ENCODE results near the gene OMP. TPM values are rescaled to one million over a fixed set of nuclear protein-coding genes. Genes with fewer than 3 reads are reported as not detected.

OMP gene
- total RNA-seq, 1 donor from 2014 or later = 1.3 TPM

- no peak for TF ChIP-seq CTCF (IDR thresholded peaks at IDR 0.05; ENCODE audit: insufficient read depth, low read depth, low read length)
- TF ChIP-seq EZH2 (IDR thresholded peaks at IDR 0.05; ENCODE audit: insufficient read depth, low read length) = no peak
- no peak overlapping the region for H3K4me2 ChIP-seq (ENCODE audit: low read length)
- H3K4me1 Mint-ChIP-seq (ENCODE audit: low read depth, unreplicated experiment) = peaks cover 1% of the 10 kb centered on the region
- H3K27me3 ChIP-seq (ENCODE audit: insufficient read depth, low read length) = peaks cover 7% of the 10 kb centered on the region
- no peak overlapping the region for H3K27ac ChIP-seq (ENCODE audit: low read depth, low read length)
- H3K79me2 ChIP-seq (ENCODE audit: insufficient read depth, low read length) = no peaks in the 10 kb centered on the region
- H3K4me3 ChIP-seq (ENCODE audit: insufficient read depth, low read depth, low read length) = no peak overlapping the region
- H3K4me1 ChIP-seq (ENCODE audit: insufficient read depth, low read length) = peaks cover 16% of the 10 kb centered on the region
- no peaks in the 10 kb centered on the region for H3K36me3 ChIP-seq (ENCODE audit: insufficient read depth, low read length)
- H3K27me3 Mint-ChIP-seq (ENCODE audit: low read depth, unreplicated experiment) = no peaks in the 10 kb centered on the region
- no peak overlapping the region for H2AFZ ChIP-seq (ENCODE audit: low read depth, low read length)
- H3K36me3 Mint-ChIP-seq (ENCODE audit: low read depth, unreplicated experiment) = no peaks in the 10 kb centered on the region
- no peak overlapping the region for H3K4me3 Mint-ChIP-seq (ENCODE audit: unreplicated experiment)
- no peaks in the 10 kb centered on the region for H3K9me3 Mint-ChIP-seq (ENCODE audit: unreplicated experiment)
- no peak overlapping the region for H3K9ac ChIP-seq (ENCODE audit: low read length)
- no peak overlapping the region for H3K27ac Mint-ChIP-seq (ENCODE audit: unreplicated experiment)
- no peaks in the 10 kb centered on the region for H4K20me1 ChIP-seq (ENCODE audit: insufficient read depth, low read length)
- FAIRE-seq (no peak), DNase-seq (ENCODE audit: low read depth) (no peak)
- H3K9me3 ChIP-seq (ENCODE audit: insufficient read depth, low read depth, low read length) = no peaks in the 10 kb centered on the region
These were observed 34.3 kb downstream of the OMP start for GRCh38 chr11:77136784-77137420.

- no peak overlapping the region for H3K27ac ChIP-seq (ENCODE audit: low read depth, low read length)
- no peak overlapping the region for H3K4me3 ChIP-seq (ENCODE audit: insufficient read depth, low read depth, low read length)
- Mint-ChIP-seq H3K4me3 (ENCODE audit: unreplicated experiment) (no peak overlapping the region), H3K36me3 (ENCODE audit: low read depth, unreplicated experiment) (no peaks in the 10 kb centered on the region), H3K27me3 (ENCODE audit: low read depth, unreplicated experiment) (no peaks in the 10 kb centered on the region), H3K4me1 (ENCODE audit: low read depth, unreplicated experiment) (peaks cover 1% of the 10 kb centered on the region), H3K9me3 (ENCODE audit: unreplicated experiment) (no peaks in the 10 kb centered on the region), H3K27ac (ENCODE audit: unreplicated experiment) (no peak overlapping the region)
- no peaks in the 10 kb centered on the region for H3K79me2 ChIP-seq (ENCODE audit: insufficient read depth, low read length)
- TF ChIP-seq CTCF (IDR thresholded peaks at IDR 0.05; ENCODE audit: insufficient read depth, low read depth, low read length) = no peak
- TF ChIP-seq EZH2 (IDR thresholded peaks at IDR 0.05; ENCODE audit: insufficient read depth, low read length) = no peak
- no peak overlapping the region for H3K4me2 ChIP-seq (ENCODE audit: low read length)
- DNase-seq (ENCODE audit: low read depth) (no peak), FAIRE-seq (no peak)
- no peaks in the 10 kb centered on the region for H3K9me3 ChIP-seq (ENCODE audit: insufficient read depth, low read depth, low read length)
- H4K20me1 ChIP-seq (ENCODE audit: insufficient read depth, low read length) = no peaks in the 10 kb centered on the region
- no peaks in the 10 kb centered on the region for H3K36me3 ChIP-seq (ENCODE audit: insufficient read depth, low read length)
- H3K4me1 ChIP-seq (ENCODE audit: insufficient read depth, low read length) = peaks cover 16% of the 10 kb centered on the region
- H2AFZ ChIP-seq (ENCODE audit: low read depth, low read length) = no peak overlapping the region
- H3K27me3 ChIP-seq (ENCODE audit: insufficient read depth, low read length) = peaks cover 7% of the 10 kb centered on the region
- no peak overlapping the region for H3K9ac ChIP-seq (ENCODE audit: low read length)
These were observed 34.8 kb downstream of the OMP start for GRCh38 chr11:77137421-77137820.

GRCh38 chr11:77138106-77138649 lies 35.5 kb downstream of the OMP start:
- H3K4me3 ChIP-seq (ENCODE audit: insufficient read depth, low read depth, low read length) = no peak overlapping the region
- no peak overlapping the region for H3K4me2 ChIP-seq (ENCODE audit: low read length)
- no peaks in the 10 kb centered on the region for H3K9me3 Mint-ChIP-seq (ENCODE audit: unreplicated experiment)

More at GRCh38 chr11:77138106-77138649, 35.5 kb downstream of the OMP start:
- Histone ChIP-seq H4K20me1 (ENCODE audit: insufficient read depth, low read length) (no peaks in the 10 kb centered on the region), H3K36me3 (ENCODE audit: insufficient read depth, low read length) (no peaks in the 10 kb centered on the region), H3K27ac (ENCODE audit: low read depth, low read length) (no peak overlapping the region), H3K27me3 (ENCODE audit: insufficient read depth, low read length) (peaks cover 7% of the 10 kb centered on the region), H3K4me1 (ENCODE audit: insufficient read depth, low read length) (peaks cover 16% of the 10 kb centered on the region), H2AFZ (ENCODE audit: low read depth, low read length) (no peak overlapping the region), H3K9me3 (ENCODE audit: insufficient read depth, low read depth, low read length) (no peaks in the 10 kb centered on the region), H3K9ac (ENCODE audit: low read length) (no peak overlapping the region), H3K79me2 (ENCODE audit: insufficient read depth, low read length) (no peaks in the 10 kb centered on the region)
- TF ChIP-seq CTCF (IDR thresholded peaks at IDR 0.05; ENCODE audit: insufficient read depth, low read depth, low read length) = no peak
- TF ChIP-seq EZH2 (IDR thresholded peaks at IDR 0.05; ENCODE audit: insufficient read depth, low read length) = peak; percentile 52
- H3K27ac Mint-ChIP-seq (ENCODE audit: unreplicated experiment) = no peak overlapping the region
- FAIRE-seq (no peak), DNase-seq (ENCODE audit: low read depth) (no peak)
- H3K4me1 Mint-ChIP-seq (ENCODE audit: low read depth, unreplicated experiment) = peaks cover 1% of the 10 kb centered on the region
- no peaks in the 10 kb centered on the region for H3K36me3 Mint-ChIP-seq (ENCODE audit: low read depth, unreplicated experiment)
- peaks cover 3% of the 10 kb centered on the region for H3K27me3 Mint-ChIP-seq (ENCODE audit: low read depth, unreplicated experiment)
- no peak overlapping the region for H3K4me3 Mint-ChIP-seq (ENCODE audit: unreplicated experiment)

Measured in astrocyte (in vitro differentiated cells and primary cell).